Endothelial cell of umbilical vein (primary cell): ENCODE measurements around the gene BHLHE23. TPM values are rescaled to one million over a fixed set of nuclear protein-coding genes. Genes with fewer than 3 reads are reported as not detected.

ENCODE experiments used
- BruUV-seq: library from RNA; stranded (reverse); fragments of 400-500 nt; replicated peaks from 2 replicates; lab custom pipeline; 2021; lab: Mats Ljungman, UMichigan
- CTCF ChIA-PET: fragments of 300-600, 350-600 bp; sonication (Branson Sonifier 250); formaldehyde crosslinking; loops from one replicate; lab custom pipeline; 2021; ENCODE audit warnings: antibody characterized with exemption, inconsistent platforms; lab: Charles Lee
- POLR2A ChIA-PET: fragments of 300-600, 350-600 bp; sonication (Branson Sonifier 250); formaldehyde crosslinking; loops from one replicate; lab custom pipeline; 2021; ENCODE audit warnings: antibody characterized with exemption, inconsistent platforms; lab: Charles Lee
- DNase-seq: peaks from one replicate; pipeline ENCODE4 v3.0.0-alpha.2; 2011; ENCODE audit warnings: low read depth, low spot score
- FAIRE-seq: peaks from 2 replicates; lab custom pipeline; 2011; peaks lifted over from hg19 to GRCh38; lab: Jason Lieb, UNC
- H2AFZ ChIP-seq: 2 replicates; pipeline ENCODE4 v1.6.0; 2012; ENCODE audit warnings: low read depth, low read length, control low read depth, inconsistent platforms
- H3K27ac ChIP-seq: 2 replicates; pipeline ENCODE4 v1.5.1; 2011; ENCODE audit warnings: low read depth, mild to moderate bottlenecking, control low read depth, low read length, moderate library complexity; ENCODE audit not compliant: insufficient read depth
- H3K27me3 ChIP-seq, 2 experiments: 2 replicates each; pipeline versions ENCODE4 v1.6.0 to v1.6.1; 2011; ENCODE audit warnings: low read length in 2 of 2, mixed read lengths in 1 of 2; ENCODE audit not compliant: control insufficient read depth in 2 of 2, insufficient read depth in 2 of 2
- H3K36me3 ChIP-seq, 2 experiments: 2 replicates in 1 of 2; 3 replicates in 1 of 2; pipeline ENCODE4 v1.5.1; 2011; ENCODE audit warnings: low read length in 2 of 2, mild to moderate bottlenecking in 1 of 2, moderate library complexity in 1 of 2; ENCODE audit not compliant: control insufficient read depth in 2 of 2, insufficient read depth in 2 of 2; ENCODE audit errors: extremely low read depth in 1 of 2
- H3K4me1 ChIP-seq: 3 replicates; pipeline ENCODE4 v1.5.1; 2011; ENCODE audit warnings: mild to moderate bottlenecking, low read length; ENCODE audit not compliant: control insufficient read depth, insufficient read depth; ENCODE audit errors: extremely low read depth
- H3K4me2 ChIP-seq: 2 replicates; pipeline ENCODE4 v1.6.1; 2011; ENCODE audit warnings: low read length, control low read depth, mixed read lengths; ENCODE audit not compliant: insufficient read depth
- H3K4me3 ChIP-seq, 3 experiments: fragments of 200-600 bp in 1 of 3; sonication (generic), shearing (Covaris generic) in 1 of 3; replicated peaks in 1 of 3; 2 replicates each; pipeline ENCODE4 v1.5.1; 2011 to 2016; ENCODE audit warnings: control low read depth in 3 of 3, low read length in 3 of 3, mild to moderate bottlenecking in 2 of 3, inconsistent platforms in 1 of 3, low read depth in 1 of 3, moderate library complexity in 1 of 3; ENCODE audit not compliant: insufficient read depth in 1 of 3
- H3K79me2 ChIP-seq: 2 replicates; pipeline ENCODE4 v1.6.0; 2012; ENCODE audit warnings: low read length, inconsistent platforms; ENCODE audit not compliant: control insufficient read depth, insufficient read depth
- H3K9ac ChIP-seq: replicated peaks from 2 replicates; pipeline ENCODE3; 2011; ENCODE audit warnings: low read length, control low read depth; ENCODE audit not compliant: insufficient read depth; ENCODE audit errors: extremely low read depth
- H3K9me1 ChIP-seq: replicated peaks from 3 replicates; pipeline ENCODE4 v1.6.0; 2011; ENCODE audit warnings: mild to moderate bottlenecking, low read length; ENCODE audit not compliant: control insufficient read depth, insufficient read depth; ENCODE audit errors: extremely low read depth
- H3K9me3 ChIP-seq: replicated peaks from 2 replicates; pipeline ENCODE4 v1.5.1; 2012; ENCODE audit warnings: low read length, inconsistent platforms; ENCODE audit not compliant: control insufficient read depth, insufficient read depth
- H4K20me1 ChIP-seq: replicated peaks from 2 replicates; pipeline ENCODE3; 2011; ENCODE audit warnings: mild to moderate bottlenecking, low read length; ENCODE audit not compliant: control insufficient read depth, insufficient read depth; ENCODE audit errors: extremely low read depth
- EZH2 ChIP-seq: IDR thresholded peaks from 2 replicates; pipeline ENCODE4 v1.6.1; 2012; ENCODE audit warnings: borderline replicate concordance, low read depth, mild to moderate bottlenecking, moderate library complexity, low read length, inconsistent platforms; ENCODE audit not compliant: severe bottlenecking
- FOS ChIP-seq: IDR thresholded peaks from 2 replicates; pipeline ENCODE4 v1.6.1; 2011; ENCODE audit warnings: mild to moderate bottlenecking, low read length, moderate library complexity, borderline replicate concordance; ENCODE audit not compliant: insufficient read depth
- GATA2 ChIP-seq: IDR thresholded peaks from 2 replicates; pipeline ENCODE4 v1.7.0; 2011; ENCODE audit warnings: low read depth, mild to moderate bottlenecking, moderate library complexity, mixed read lengths, low read length; ENCODE audit not compliant: insufficient read length, insufficient read depth
- JUN ChIP-seq: IDR thresholded peaks from 2 replicates; pipeline ENCODE4 v1.6.1; 2011; ENCODE audit warnings: borderline replicate concordance, low read depth; ENCODE audit not compliant: insufficient read length, insufficient read depth
- MAX ChIP-seq: IDR thresholded peaks from 2 replicates; pipeline ENCODE4 v1.6.1; 2011; ENCODE audit not compliant: insufficient read depth, insufficient read length
- MYC ChIP-seq: IDR thresholded peaks from one replicate; pipeline ENCODE4 v1.6.1; 2011; ENCODE audit warnings: mild to moderate bottlenecking, low read depth, low read length
- POLR2A ChIP-seq: IDR thresholded peaks from 2 replicates; pipeline ENCODE4 v1.6.1; 2012; ENCODE audit warnings: low read depth, mild to moderate bottlenecking, control low read depth, low read length
- POLR2AphosphoS5 ChIP-seq: IDR thresholded peaks from 2 replicates; pipeline ENCODE4 v1.6.1; 2012; ENCODE audit warnings: low read depth, mild to moderate bottlenecking, control low read depth, low read length, moderate library complexity; ENCODE audit not compliant: insufficient read depth
- dilution Hi-C: fragments of 300-500 bp; cut with MboI; formaldehyde crosslinking; loops from one replicate; pipeline ENCODE4 v1.15.0; 2019; ENCODE audit warnings: low sequenced_read_pairs; ENCODE audit not compliant: extremely low pct_ligation_motif_present
- intact Hi-C: fragments of 100-400 bp; cut with micrococcal nuclease; formaldehyde crosslinking; loops from one replicate; pipeline ENCODE4 v1.10.0; 2022
- polyA plus RNA-seq, 4 experiments: library from polyadenylated mRNA; depleted of rRNA in 3 of 4; stranded (reverse) in 3 of 4; unstranded in 1 of 4; fragments of >200 nt; gene quantifications; 2 replicates each; pipeline versions ENCODE4 v1.2.1 to v1.2.3, GENCODE V29; 2011 to 2012; ENCODE audit warnings: missing spikeins in 1 of 4
- total RNA-seq: library from RNA; stranded (reverse); gene quantifications from 2 replicates; pipeline ENCODE4 v1.2.3, GENCODE V29; 2021
- TF ChIP-seq, protein P1 (sequence below), 2 donors: IDR thresholded peaks; 1 replicate in 1 of 2; 2 replicates in 1 of 2; pipeline ENCODE4 v1.5.1; 2011; ENCODE audit warnings: low read length in 2 of 2, mild to moderate bottlenecking in 2 of 2, moderate library complexity in 2 of 2, control low read depth in 1 of 2, inconsistent platforms in 1 of 2, low read depth in 1 of 2; ENCODE audit not compliant: insufficient read depth in 1 of 2; ENCODE audit errors: extremely low read depth in 1 of 2

BHLHE23 gene
- total and polyA plus RNA-seq, 2 donors (not counting 3 experiments of a cell fraction or from before 2014, with no cell fraction given), result not detected

- no TSS peak for BruUV-seq
- DNase-seq (no peak), FAIRE-seq (no peak)
- intact Hi-C loops (no loop called here), dilution Hi-C loops (no loop called here)
- Histone ChIP-seq H3K27me3 (peaks cover 2 to 9% of the 10 kb centered on the region in 2 experiments), H3K79me2 (no peaks in the 10 kb centered on the region), H3K36me3 (no peaks in the 10 kb centered on the region), H3K9ac (no peak overlapping the region), H3K9me1 (no peaks in the 10 kb centered on the region), H4K20me1 (no peaks in the 10 kb centered on the region), H3K4me2 (no peak overlapping the region), H3K4me1 (no peaks in the 10 kb centered on the region), H3K9me3 (no peaks in the 10 kb centered on the region), H2AFZ (no peak overlapping the region), H3K27ac (no peak overlapping the region), H3K4me3 (no peak overlapping the region)
- POLR2A ChIA-PET, result no interaction called here
- TF ChIP-seq JUN, result no peak
- TF ChIP-seq EZH2, result no peak
- TF ChIP-seq, protein P1, sequence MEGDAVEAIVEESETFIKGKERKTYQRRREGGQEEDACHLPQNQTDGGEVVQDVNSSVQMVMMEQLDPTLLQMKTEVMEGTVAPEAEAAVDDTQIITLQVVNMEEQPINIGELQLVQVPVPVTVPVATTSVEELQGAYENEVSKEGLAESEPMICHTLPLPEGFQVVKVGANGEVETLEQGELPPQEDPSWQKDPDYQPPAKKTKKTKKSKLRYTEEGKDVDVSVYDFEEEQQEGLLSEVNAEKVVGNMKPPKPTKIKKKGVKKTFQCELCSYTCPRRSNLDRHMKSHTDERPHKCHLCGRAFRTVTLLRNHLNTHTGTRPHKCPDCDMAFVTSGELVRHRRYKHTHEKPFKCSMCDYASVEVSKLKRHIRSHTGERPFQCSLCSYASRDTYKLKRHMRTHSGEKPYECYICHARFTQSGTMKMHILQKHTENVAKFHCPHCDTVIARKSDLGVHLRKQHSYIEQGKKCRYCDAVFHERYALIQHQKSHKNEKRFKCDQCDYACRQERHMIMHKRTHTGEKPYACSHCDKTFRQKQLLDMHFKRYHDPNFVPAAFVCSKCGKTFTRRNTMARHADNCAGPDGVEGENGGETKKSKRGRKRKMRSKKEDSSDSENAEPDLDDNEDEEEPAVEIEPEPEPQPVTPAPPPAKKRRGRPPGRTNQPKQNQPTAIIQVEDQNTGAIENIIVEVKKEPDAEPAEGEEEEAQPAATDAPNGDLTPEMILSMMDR (IDR thresholded peaks at IDR 0.05; ENCODE audit: extremely low read depth in 1 of 2, insufficient read depth in 1 of 2, low read depth in 1 of 2, low read length in 2 of 2), result no peak
- no peak for TF ChIP-seq POLR2AphosphoS5
- TF ChIP-seq MYC, result no peak
- TF ChIP-seq FOS, result no peak
- no peak for TF ChIP-seq MAX
- TF ChIP-seq GATA2, result no peak
- TF ChIP-seq POLR2A, result no peak
- CTCF ChIA-PET, result interaction anchor here (1.4 to 2.5 kb wide), 2 partner anchors 14 to 23 kb away, joined by 4 to 8 read pairs; no protein-coding TSS in a partner anchor
Measured at GRCh38 chr20:62995481-62995880, 11.3 kb downstream of the BHLHE23 start.
